ENCODE measurements around the gene TAS1R2. TPM values are rescaled to one million over a fixed set of nuclear protein-coding genes. Genes with fewer than 3 reads are reported as not detected.

Gene TAS1R2
- total and polyA plus RNA-seq, 2 of the 8 experiments (the other 6 are each of a cell fraction or from before 2014, with no cell fraction given), result not detected

DNA sequence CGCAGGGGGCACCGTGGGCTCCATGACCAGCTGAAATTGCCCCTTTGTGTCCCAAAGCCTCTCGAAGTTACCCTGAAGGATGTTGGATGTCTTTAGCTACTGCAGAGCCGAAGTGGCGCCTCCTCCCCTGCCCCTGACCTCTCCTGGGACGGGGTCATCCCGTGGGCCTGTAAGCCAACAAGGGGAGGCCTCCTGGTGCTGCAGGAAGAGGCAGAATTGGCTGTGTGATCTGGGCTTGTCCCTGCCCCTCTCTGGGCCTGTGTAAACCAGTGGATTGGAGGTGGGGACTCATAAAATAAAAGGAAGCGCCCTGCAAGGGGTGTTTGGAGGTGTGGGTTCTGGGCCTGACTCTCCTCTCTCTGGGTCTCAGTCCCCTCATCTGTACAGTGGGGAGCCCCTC lies 2.1 kb upstream of the TAS1R2 start:
- CTCF ChIA-PET (ENCODE audit: partially characterized antibody), result interaction anchor here (0.9 to 3.5 kb wide), 4 partner anchors 10 to 264 kb away, joined by 5 to 20 read pairs (median 14); no protein-coding TSS in a partner anchor
- FAIRE-seq, result no peak

More for the DNA sequence above, 2.1 kb upstream of the TAS1R2 start:
- 64% methylated on average over 8 of the region's 8 CpGs; no CpG with 5 or more reads in 1 of the 2 experiments for WGBS, 2 experiments (ENCODE audit: extremely low coverage in 1 of 2, insufficient coverage in 1 of 2, insufficient read length in 1 of 2, insufficient replicate concordance in 2 of 2, low coverage in 1 of 2, low lambda C conversion rate in 2 of 2, missing lambda C conversion rate in 1 of 2)
- H3K9me3 ChIP-seq (ENCODE audit: insufficient read depth in 2 of 2, low read depth in 1 of 2, low read length in 1 of 2), result no peaks in the 10 kb centered on the region
- H4K8ac ChIP-seq (ENCODE audit: extremely low read depth, insufficient read depth, low read length), result no peak overlapping the region
- no peak overlapping the region for H2AK5ac ChIP-seq (ENCODE audit: low read depth, low read length)
- DNase-seq (ENCODE audit: low read depth in 1 of 2, low spot score in 2 of 2), result no peak
- no peak overlapping the region for H2BK120ac ChIP-seq (replicated peaks; ENCODE audit: low read depth, low read length)
- H2BK20ac ChIP-seq (ENCODE audit: low read length), result no peak overlapping the region
- no peak overlapping the region for H3K14ac ChIP-seq (ENCODE audit: insufficient read length)
- no peaks in the 10 kb centered on the region for H3K79me2 ChIP-seq (ENCODE audit: control insufficient read depth in 1 of 2, insufficient read depth in 2 of 2, low read length in 2 of 2)
- H3K27ac ChIP-seq (ENCODE audit: low read depth, low read length), result no peak overlapping the region
- no peak overlapping the region for H2BK12ac ChIP-seq (ENCODE audit: low read depth, low read length)
- no peak overlapping the region for H3K18ac ChIP-seq (ENCODE audit: extremely low read depth, low read length)
- no peak overlapping the region for H3K23ac ChIP-seq (ENCODE audit: insufficient read length)
- no peak overlapping the region for H3K4me3 ChIP-seq (ENCODE audit: extremely low read depth in 1 of 4, insufficient read depth in 2 of 4, low read depth in 3 of 4, low read length in 4 of 4)
- H4K91ac ChIP-seq (replicated peaks; ENCODE audit: insufficient read length, low read length), result no peak overlapping the region
- H3K4me2 ChIP-seq (ENCODE audit: insufficient read depth in 1 of 2, low read depth in 2 of 2, low read length in 2 of 2), result no peak overlapping the region
- H3K4ac ChIP-seq (replicated peaks; ENCODE audit: insufficient read length, low read depth, low read length), result no peak overlapping the region
- H3K23me2 ChIP-seq (ENCODE audit: low read depth, low read length), result peaks cover 10% of the 10 kb centered on the region; the same call in 1 of the 2 replicates
- no peak overlapping the region for H2BK5ac ChIP-seq (ENCODE audit: low read depth, low read length)
- H3K27me3 ChIP-seq (replicated peaks in 1 of 4; ENCODE audit: control insufficient read depth in 3 of 4, extremely low read depth in 1 of 4, insufficient read depth in 3 of 4, low read length in 3 of 4), result peaks cover 0 to 4% (median 0%) of the 10 kb centered on the region in 4 experiments; a peak in 2 of 7 replicates
- TF ChIP-seq TCF12 (IDR thresholded peaks at IDR 0.05; ENCODE audit: low read depth, low read length) (no peak), SP4 (IDR thresholded peaks at IDR 0.05; ENCODE audit: low read length) (no peak), BACH1 (IDR thresholded peaks at IDR 0.05; ENCODE audit: low read length) (no peak), TBP (IDR thresholded peaks at IDR 0.05; ENCODE audit: low read depth, low read length) (no peak), YY1 (IDR thresholded peaks at IDR 0.05; ENCODE audit: low read depth, low read length) (no peak), SIN3A (conservative IDR thresholded peaks at IDR 0.05 in 1 of 2, IDR thresholded peaks at IDR 0.05 in 1 of 2; ENCODE audit: low read depth in 1 of 2, low read length in 2 of 2) (no peak), HDAC6 (IDR thresholded peaks at IDR 0.05; ENCODE audit: low read depth, low read length) (no peak)
- H3K4me1 ChIP-seq (replicated peaks in 1 of 4; ENCODE audit: control insufficient read depth in 3 of 4, insufficient read depth in 4 of 4, low read length in 3 of 4), result no peaks in the 10 kb centered on the region
- H3K56ac ChIP-seq (replicated peaks; ENCODE audit: insufficient read length, low read depth, low read length), result no peak overlapping the region
- no peak overlapping the region for H3K9ac ChIP-seq (replicated peaks in 1 of 4; ENCODE audit: extremely low read depth in 1 of 4, low read depth in 3 of 4, low read length in 3 of 4)
- H3K79me1 ChIP-seq (ENCODE audit: low read depth, low read length), result peaks cover 2% of the 10 kb centered on the region; the same call in 1 of the 2 replicates
- peaks cover 0 to 8% of the 10 kb centered on the region in 2 experiments for H4K20me1 ChIP-seq (replicated peaks in 1 of 2; ENCODE audit: control insufficient read depth in 1 of 2, insufficient read depth in 2 of 2, low read length in 2 of 2)
- no peak overlapping the region for H4K5ac ChIP-seq (ENCODE audit: insufficient read length, low read depth, low read length)
- H2AFZ ChIP-seq (ENCODE audit: low read length), result no peak overlapping the region
- POLR2A ChIA-PET (ENCODE audit: partially characterized antibody), result no interaction called here
- H2BK15ac ChIP-seq (ENCODE audit: low read length), result no peak overlapping the region
- H3K36me3 ChIP-seq (ENCODE audit: control insufficient read depth in 2 of 4, insufficient read depth in 4 of 4, low read length in 3 of 4), result no peaks in the 10 kb centered on the region; a peak in 1 of 8 replicates
